ENCODE data around the gene MYPN.
A peak's percentile ranks its signal among the peaks of the same experiment; 100 is the strongest.
"Not testable (repeated sequence)": the region's sequence is repeated elsewhere in the genome, so short reads cannot be mapped to it uniquely, and the experiment has no call there.

Gene MYPN

GRCh38 chr10:68075550-68076004 is 33.7 kb upstream of the MYPN start:
- FAIRE-seq: no peak
- no peak for DNase-seq (ENCODE audit: insufficient read length, low spot score)
- no peak for TF ChIP-seq CTCF (IDR thresholded peaks at IDR 0.05; ENCODE audit: insufficient read depth, missing control alignments)

- not testable (repeated sequence) for FAIRE-seq; DNase-seq (ENCODE audit: insufficient read length, low spot score)
These were observed 33.2 kb upstream of the MYPN start for GRCh38 chr10:68076081-68076480.

- no peak for TF ChIP-seq CTCF (IDR thresholded peaks at IDR 0.05; ENCODE audit: insufficient read depth, missing control alignments)
- DNase-seq (ENCODE audit: insufficient read length, low spot score): no peak
- FAIRE-seq: no peak
These were observed 32.3 kb upstream of the MYPN start for GRCh38 chr10:68077026-68077425.

- FAIRE-seq (no peak), DNase-seq (ENCODE audit: insufficient read length, low spot score) (no peak)
- no peak for TF ChIP-seq CTCF (IDR thresholded peaks at IDR 0.05; ENCODE audit: insufficient read depth, missing control alignments)
These were observed 29.9 kb upstream of the MYPN start for GRCh38 chr10:68079434-68079833.

GRCh38 chr10:68080853-68081431 is 28.3 kb upstream of the MYPN start:
- DNase-seq (ENCODE audit: insufficient read length, low spot score) (no peak), FAIRE-seq (no peak)
- TF ChIP-seq CTCF (IDR thresholded peaks at IDR 0.05; ENCODE audit: insufficient read depth, missing control alignments): no peak

GRCh38 chr10:68081916-68082315 is 27.4 kb upstream of the MYPN start:
- DNase-seq (ENCODE audit: insufficient read length, low spot score) (no peak), FAIRE-seq (no peak)
- TF ChIP-seq CTCF (IDR thresholded peaks at IDR 0.05; ENCODE audit: insufficient read depth, missing control alignments): no peak

- TF ChIP-seq CTCF (IDR thresholded peaks at IDR 0.05; ENCODE audit: insufficient read depth, missing control alignments): peak; percentile 27
- DNase-seq (ENCODE audit: insufficient read length, low spot score): no peak
- FAIRE-seq: no peak
These were observed 26.4 kb upstream of the MYPN start for GRCh38 chr10:68082872-68083271.

- no peak for DNase-seq (ENCODE audit: insufficient read length, low spot score)
- FAIRE-seq: peak; percentile 6
- TF ChIP-seq CTCF (IDR thresholded peaks at IDR 0.05; ENCODE audit: insufficient read depth, missing control alignments): no peak
These were observed 25.3 kb upstream of the MYPN start for GRCh38 chr10:68083953-68084352.
